ENCODE results near the gene GAPVD1. TPM values are rescaled to one million over a fixed set of nuclear protein-coding genes. Genes with fewer than 3 reads are reported as not detected.

Gene GAPVD1
- total RNA-seq, 1 experiment from 2014 or later, result 33.3 TPM

DNA sequence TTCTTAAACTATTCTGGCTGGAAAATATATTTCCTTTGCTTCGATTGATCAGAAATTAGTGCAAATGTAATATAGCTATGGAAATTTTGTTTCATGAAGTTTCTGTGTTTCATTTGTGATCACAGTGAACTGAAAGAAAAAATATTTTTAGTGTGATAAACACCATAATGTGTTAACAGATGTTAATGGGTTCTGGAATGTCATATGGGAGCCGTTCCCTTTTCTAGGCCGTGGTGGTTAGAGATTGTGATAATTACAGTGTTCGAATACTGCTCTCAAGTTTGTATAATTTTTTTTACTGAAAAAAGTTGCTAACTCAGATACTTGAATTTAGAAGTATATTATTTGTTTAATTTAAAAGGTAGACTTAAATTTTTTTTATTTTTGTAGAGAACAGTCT is 19.3 kb downstream of the GAPVD1 start:
- no peaks in the 10 kb centered on the region for H3K27me3 Mint-ChIP-seq (ENCODE audit: low read depth)
- CTCF ChIA-PET, result interaction anchor here (1.0 kb wide), 1 partner anchor 20 kb away, joined by 5 read pairs; no protein-coding TSS in a partner anchor
- H3K4me1 Mint-ChIP-seq, result no peaks in the 10 kb centered on the region
- no peak for DNase-seq (ENCODE audit: low spot score)
- H3K9me3 Mint-ChIP-seq, result no peaks in the 10 kb centered on the region
- H3K4me3 Mint-ChIP-seq, result no peak overlapping the region
- no peak overlapping the region for H3K27ac Mint-ChIP-seq
- ATAC-seq, result no peak
- TF ChIP-seq JAZF1 (CRISPR knock-in tag; IDR thresholded peaks at IDR 0.05) (no peak), IRF2 (CRISPR knock-in tag; IDR thresholded peaks at IDR 0.05; ENCODE audit: borderline replicate concordance, low read depth) (no peak), AR (CRISPR knock-in tag; IDR thresholded peaks at IDR 0.05) (no peak), SP1 (CRISPR knock-in tag; conservative IDR thresholded peaks at IDR 0.05) (no peak), SMAD3 (CRISPR knock-in tag; IDR thresholded peaks at IDR 0.05; ENCODE audit: borderline replicate concordance) (no peak), TEAD1 (CRISPR knock-in tag; IDR thresholded peaks at IDR 0.05) (no peak), OVOL2 (CRISPR knock-in tag; IDR thresholded peaks at IDR 0.05; ENCODE audit: borderline replicate concordance) (no peak), KAT7 (CRISPR knock-in tag; IDR thresholded peaks at IDR 0.05; ENCODE audit: borderline replicate concordance) (no peak), CBFB (CRISPR knock-in tag; IDR thresholded peaks at IDR 0.05; ENCODE audit: low read depth) (no peak), ZNF512 (CRISPR knock-in tag; IDR thresholded peaks at IDR 0.05; ENCODE audit: borderline replicate concordance) (no peak), NFYB (CRISPR knock-in tag; conservative IDR thresholded peaks at IDR 0.05; ENCODE audit: low read depth) (no peak), TP53 (CRISPR knock-in tag; IDR thresholded peaks at IDR 0.05) (no peak), ERG (CRISPR knock-in tag; IDR thresholded peaks at IDR 0.05) (no peak)
- TF ChIP-seq, protein P1, sequence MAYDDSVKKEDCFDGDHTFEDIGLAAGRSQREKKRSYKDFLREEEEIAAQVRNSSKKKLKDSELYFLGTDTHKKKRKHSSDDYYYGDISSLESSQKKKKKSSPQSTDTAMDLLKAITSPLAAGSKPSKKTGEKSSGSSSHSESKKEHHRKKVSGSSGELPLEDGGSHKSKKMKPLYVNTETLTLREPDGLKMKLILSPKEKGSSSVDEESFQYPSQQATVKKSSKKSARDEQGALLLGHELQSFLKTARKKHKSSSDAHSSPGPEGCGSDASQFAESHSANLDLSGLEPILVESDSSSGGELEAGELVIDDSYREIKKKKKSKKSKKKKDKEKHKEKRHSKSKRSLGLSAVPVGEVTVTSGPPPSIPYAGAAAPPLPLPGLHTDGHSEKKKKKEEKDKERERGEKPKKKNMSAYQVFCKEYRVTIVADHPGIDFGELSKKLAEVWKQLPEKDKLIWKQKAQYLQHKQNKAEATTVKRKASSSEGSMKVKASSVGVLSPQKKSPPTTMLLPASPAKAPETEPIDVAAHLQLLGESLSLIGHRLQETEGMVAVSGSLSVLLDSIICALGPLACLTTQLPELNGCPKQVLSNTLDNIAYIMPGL (CRISPR knock-in tag; IDR thresholded peaks at IDR 0.05), result no peak
- POLR2A ChIA-PET, result no interaction called here
- no peaks in the 10 kb centered on the region for H3K36me3 Mint-ChIP-seq

- ChIA-PET POLR2A (no interaction called here), CTCF (no interaction called here)
- ATAC-seq (no peak), DNase-seq (ENCODE audit: low spot score) (no peak)
- no peaks in the 10 kb centered on the region for H3K4me1 Mint-ChIP-seq
- H3K36me3 Mint-ChIP-seq, result no peaks in the 10 kb centered on the region
- no peaks in the 10 kb centered on the region for H3K27me3 Mint-ChIP-seq (ENCODE audit: low read depth)
- H3K27ac Mint-ChIP-seq, result no peak overlapping the region
- H3K9me3 Mint-ChIP-seq, result no peaks in the 10 kb centered on the region
- H3K4me3 Mint-ChIP-seq, result no peak overlapping the region
- TF ChIP-seq, protein P2, sequence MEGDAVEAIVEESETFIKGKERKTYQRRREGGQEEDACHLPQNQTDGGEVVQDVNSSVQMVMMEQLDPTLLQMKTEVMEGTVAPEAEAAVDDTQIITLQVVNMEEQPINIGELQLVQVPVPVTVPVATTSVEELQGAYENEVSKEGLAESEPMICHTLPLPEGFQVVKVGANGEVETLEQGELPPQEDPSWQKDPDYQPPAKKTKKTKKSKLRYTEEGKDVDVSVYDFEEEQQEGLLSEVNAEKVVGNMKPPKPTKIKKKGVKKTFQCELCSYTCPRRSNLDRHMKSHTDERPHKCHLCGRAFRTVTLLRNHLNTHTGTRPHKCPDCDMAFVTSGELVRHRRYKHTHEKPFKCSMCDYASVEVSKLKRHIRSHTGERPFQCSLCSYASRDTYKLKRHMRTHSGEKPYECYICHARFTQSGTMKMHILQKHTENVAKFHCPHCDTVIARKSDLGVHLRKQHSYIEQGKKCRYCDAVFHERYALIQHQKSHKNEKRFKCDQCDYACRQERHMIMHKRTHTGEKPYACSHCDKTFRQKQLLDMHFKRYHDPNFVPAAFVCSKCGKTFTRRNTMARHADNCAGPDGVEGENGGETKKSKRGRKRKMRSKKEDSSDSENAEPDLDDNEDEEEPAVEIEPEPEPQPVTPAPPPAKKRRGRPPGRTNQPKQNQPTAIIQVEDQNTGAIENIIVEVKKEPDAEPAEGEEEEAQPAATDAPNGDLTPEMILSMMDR (IDR thresholded peaks at IDR 0.05), result no peak
- TF ChIP-seq, protein P3, sequence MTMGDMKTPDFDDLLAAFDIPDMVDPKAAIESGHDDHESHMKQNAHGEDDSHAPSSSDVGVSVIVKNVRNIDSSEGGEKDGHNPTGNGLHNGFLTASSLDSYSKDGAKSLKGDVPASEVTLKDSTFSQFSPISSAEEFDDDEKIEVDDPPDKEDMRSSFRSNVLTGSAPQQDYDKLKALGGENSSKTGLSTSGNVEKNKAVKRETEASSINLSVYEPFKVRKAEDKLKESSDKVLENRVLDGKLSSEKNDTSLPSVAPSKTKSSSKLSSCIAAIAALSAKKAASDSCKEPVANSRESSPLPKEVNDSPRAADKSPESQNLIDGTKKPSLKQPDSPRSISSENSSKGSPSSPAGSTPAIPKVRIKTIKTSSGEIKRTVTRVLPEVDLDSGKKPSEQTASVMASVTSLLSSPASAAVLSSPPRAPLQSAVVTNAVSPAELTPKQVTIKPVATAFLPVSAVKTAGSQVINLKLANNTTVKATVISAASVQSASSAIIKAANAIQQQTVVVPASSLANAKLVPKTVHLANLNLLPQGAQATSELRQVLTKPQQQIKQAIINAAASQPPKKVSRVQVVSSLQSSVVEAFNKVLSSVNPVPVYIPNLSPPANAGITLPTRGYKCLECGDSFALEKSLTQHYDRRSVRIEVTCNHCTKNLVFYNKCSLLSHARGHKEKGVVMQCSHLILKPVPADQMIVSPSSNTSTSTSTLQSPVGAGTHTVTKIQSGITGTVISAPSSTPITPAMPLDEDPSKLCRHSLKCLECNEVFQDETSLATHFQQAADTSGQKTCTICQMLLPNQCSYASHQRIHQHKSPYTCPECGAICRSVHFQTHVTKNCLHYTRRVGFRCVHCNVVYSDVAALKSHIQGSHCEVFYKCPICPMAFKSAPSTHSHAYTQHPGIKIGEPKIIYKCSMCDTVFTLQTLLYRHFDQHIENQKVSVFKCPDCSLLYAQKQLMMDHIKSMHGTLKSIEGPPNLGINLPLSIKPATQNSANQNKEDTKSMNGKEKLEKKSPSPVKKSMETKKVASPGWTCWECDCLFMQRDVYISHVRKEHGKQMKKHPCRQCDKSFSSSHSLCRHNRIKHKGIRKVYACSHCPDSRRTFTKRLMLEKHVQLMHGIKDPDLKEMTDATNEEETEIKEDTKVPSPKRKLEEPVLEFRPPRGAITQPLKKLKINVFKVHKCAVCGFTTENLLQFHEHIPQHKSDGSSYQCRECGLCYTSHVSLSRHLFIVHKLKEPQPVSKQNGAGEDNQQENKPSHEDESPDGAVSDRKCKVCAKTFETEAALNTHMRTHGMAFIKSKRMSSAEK (CRISPR knock-in tag; IDR thresholded peaks at IDR 0.05; ENCODE audit: borderline replicate concordance), result no peak
- no peak for TF ChIP-seq ATF3 (CRISPR knock-in tag; conservative IDR thresholded peaks at IDR 0.05)
- no peak for TF ChIP-seq ZNF425 (CRISPR knock-in tag; conservative IDR thresholded peaks at IDR 0.05)
- TF ChIP-seq ZBTB21 (CRISPR knock-in tag; IDR thresholded peaks at IDR 0.05; ENCODE audit: borderline replicate concordance), result no peak
Measured at GRCh38 chr9:125284855-125285254, 23.2 kb downstream of the GAPVD1 start.
